GM19438 (cell line): ENCODE measurements around the gene ISX.
"Not testable (repeated sequence)": the region's sequence is repeated elsewhere in the genome, so short reads cannot be mapped to it uniquely, and the experiment has no call there.

Experiments used
- ATAC-seq: cut with Tn5 transposase; IDR thresholded peaks from one replicate; pipeline ENCODE4 v1.9.1; 2021; ENCODE audit warnings: low read depth; ENCODE audit not compliant: unreplicated experiment

The ISX gene

GRCh38 chr22:35065796-35066218, at the start of gene ISX:
Gene ISX (plus strand): TSS chr22:35066158. CDS start chr22:35067088, 930 bp downstream.
- no peak for ATAC-seq

- ATAC-seq: no peak
Measured at GRCh38 chr22:35016909-35017308, 49.0 kb upstream of the ISX start.

- no peak for ATAC-seq
Measured at GRCh38 chr22:35018995-35019394, 47.0 kb upstream of the ISX start.

- ATAC-seq: no peak
Measured at GRCh38 chr22:35020517-35020916, 45.4 kb upstream of the ISX start.

GRCh38 chr22:35021161-35021560, 44.8 kb upstream of the ISX start:
- no peak for ATAC-seq

- ATAC-seq: no peak
Measured at GRCh38 chr22:35022291-35022690, 43.7 kb upstream of the ISX start.

- ATAC-seq: no peak
Measured at GRCh38 chr22:35023692-35024363, 42.1 kb upstream of the ISX start.

GRCh38 chr22:35024364-35024692, 41.6 kb upstream of the ISX start:
- ATAC-seq: no peak

- not testable (repeated sequence) for ATAC-seq
Measured at GRCh38 chr22:35030112-35030511, 35.8 kb upstream of the ISX start.

- no peak for ATAC-seq
Measured at GRCh38 chr22:35032571-35032970, 33.4 kb upstream of the ISX start.

GRCh38 chr22:35033635-35034296, 32.2 kb upstream of the ISX start:
- no peak for ATAC-seq

- ATAC-seq: no peak
Measured at GRCh38 chr22:35034963-35035362, 31.0 kb upstream of the ISX start.

- no peak for ATAC-seq
Measured at GRCh38 chr22:35037089-35037488, 28.9 kb upstream of the ISX start.

- no peak for ATAC-seq
Measured at GRCh38 chr22:35039625-35040024, 26.3 kb upstream of the ISX start.

- no peak for ATAC-seq
Measured at GRCh38 chr22:35043252-35043933, 22.6 kb upstream of the ISX start.

- no peak for ATAC-seq
Measured at GRCh38 chr22:35043934-35044319, 22.0 kb upstream of the ISX start.

GRCh38 chr22:35044607-35045390, 21.2 kb upstream of the ISX start:
- ATAC-seq: no peak

- ATAC-seq: no peak
Measured at GRCh38 chr22:35045451-35045850, 20.5 kb upstream of the ISX start.

- no peak for ATAC-seq
Measured at GRCh38 chr22:35046744-35047462, 19.1 kb upstream of the ISX start.

- ATAC-seq: not testable (repeated sequence)
Measured at GRCh38 chr22:35050038-35050437, 15.9 kb upstream of the ISX start.
